ENCODE data around the gene PPP1R13L.

PPP1R13L gene

GRCh38 chr19:45349430-45349941 is 55.4 kb downstream of the PPP1R13L start:
- Histone ChIP-seq H2AFZ (ENCODE audit: low read length) (no peak overlapping the region), H3K9ac (ENCODE audit: low read length) (no peak overlapping the region), H3K27me3 (replicated peaks; ENCODE audit: insufficient read depth, low read length) (peaks cover 30% of the 10 kb centered on the region), H3K4me2 (ENCODE audit: low read depth, low read length) (no peak overlapping the region), H3K4me3 (ENCODE audit: low read length) (no peak overlapping the region), H3K9me3 (replicated peaks; ENCODE audit: insufficient read depth, low read length) (no peaks in the 10 kb centered on the region), H3K27ac (ENCODE audit: low read length) (no peak overlapping the region), H3F3A (ENCODE audit: insufficient read depth, low read length) (no peaks in the 10 kb centered on the region), H4K20me1 (ENCODE audit: insufficient read depth, low read length) (no peaks in the 10 kb centered on the region), H3K79me2 (ENCODE audit: low read length) (no peaks in the 10 kb centered on the region), H3K36me3 (replicated peaks; ENCODE audit: insufficient read depth, low read length) (no peaks in the 10 kb centered on the region), H3K4me1 (ENCODE audit: low read length) (no peaks in the 10 kb centered on the region), H3K9me2 (replicated peaks; ENCODE audit: insufficient read depth, low read length) (no peaks in the 10 kb centered on the region)
- no peak for DNase-seq
- TF ChIP-seq, protein P1, sequence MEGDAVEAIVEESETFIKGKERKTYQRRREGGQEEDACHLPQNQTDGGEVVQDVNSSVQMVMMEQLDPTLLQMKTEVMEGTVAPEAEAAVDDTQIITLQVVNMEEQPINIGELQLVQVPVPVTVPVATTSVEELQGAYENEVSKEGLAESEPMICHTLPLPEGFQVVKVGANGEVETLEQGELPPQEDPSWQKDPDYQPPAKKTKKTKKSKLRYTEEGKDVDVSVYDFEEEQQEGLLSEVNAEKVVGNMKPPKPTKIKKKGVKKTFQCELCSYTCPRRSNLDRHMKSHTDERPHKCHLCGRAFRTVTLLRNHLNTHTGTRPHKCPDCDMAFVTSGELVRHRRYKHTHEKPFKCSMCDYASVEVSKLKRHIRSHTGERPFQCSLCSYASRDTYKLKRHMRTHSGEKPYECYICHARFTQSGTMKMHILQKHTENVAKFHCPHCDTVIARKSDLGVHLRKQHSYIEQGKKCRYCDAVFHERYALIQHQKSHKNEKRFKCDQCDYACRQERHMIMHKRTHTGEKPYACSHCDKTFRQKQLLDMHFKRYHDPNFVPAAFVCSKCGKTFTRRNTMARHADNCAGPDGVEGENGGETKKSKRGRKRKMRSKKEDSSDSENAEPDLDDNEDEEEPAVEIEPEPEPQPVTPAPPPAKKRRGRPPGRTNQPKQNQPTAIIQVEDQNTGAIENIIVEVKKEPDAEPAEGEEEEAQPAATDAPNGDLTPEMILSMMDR (IDR thresholded peaks at IDR 0.05; ENCODE audit: low read length), result no peak
- no peak for TF ChIP-seq EZH2phosphoT487 (IDR thresholded peaks at IDR 0.05; ENCODE audit: low read length)
- no peak for TF ChIP-seq EZH2 (optimal IDR thresholded peaks at IDR 0.05; ENCODE audit: low read depth, low read length)

GRCh38 chr19:45349126-45349415 is 55.8 kb downstream of the PPP1R13L start:
- DNase-seq, result no peak
- TF ChIP-seq, protein P1 (IDR thresholded peaks at IDR 0.05; ENCODE audit: low read length), result no peak
- TF ChIP-seq EZH2phosphoT487 (IDR thresholded peaks at IDR 0.05; ENCODE audit: low read length) (no peak), EZH2 (optimal IDR thresholded peaks at IDR 0.05; ENCODE audit: low read depth, low read length) (no peak)

DNA sequence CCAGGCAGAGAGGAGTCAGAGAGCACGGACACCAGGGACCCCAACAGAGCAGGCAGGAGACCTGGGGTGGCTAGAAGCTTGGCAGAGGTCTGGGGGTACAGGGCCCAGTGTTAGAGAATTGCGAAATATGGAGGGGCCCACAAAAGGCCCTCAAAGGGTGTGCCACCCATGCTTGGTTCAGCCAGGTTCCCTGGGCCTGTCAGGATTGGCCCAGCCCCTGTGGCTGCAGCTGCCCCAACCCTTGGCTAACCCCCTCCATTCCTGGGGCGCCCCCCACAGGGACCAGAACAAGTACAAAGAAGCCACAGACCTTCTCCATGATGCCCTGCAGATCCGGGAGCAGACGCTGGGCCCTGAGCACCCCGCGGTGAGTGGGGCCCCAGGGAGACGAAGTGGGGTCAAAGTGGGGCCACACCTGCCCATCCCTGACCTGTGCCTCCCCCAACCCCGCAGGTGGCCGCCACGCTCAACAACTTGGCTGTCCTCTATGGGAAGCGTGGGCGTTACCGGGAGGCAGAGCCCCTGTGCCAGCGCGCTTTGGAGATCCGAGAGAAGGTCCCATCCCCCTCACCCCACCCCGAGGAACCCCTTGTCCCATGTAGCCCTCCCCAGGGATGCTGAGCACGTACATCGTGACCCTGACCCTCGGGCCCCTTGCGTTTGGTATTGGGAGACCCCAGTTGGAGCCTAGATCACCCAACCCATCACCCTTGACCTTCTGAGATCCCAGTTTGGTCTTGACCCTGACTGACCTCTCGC is 56.3 kb downstream of the PPP1R13L start:
- Histone ChIP-seq H4K20me1 (ENCODE audit: insufficient read depth, low read length) (no peaks in the 10 kb centered on the region), H2AFZ (ENCODE audit: low read length) (no peak overlapping the region), H3K27ac (ENCODE audit: low read length) (no peak overlapping the region), H3K36me3 (replicated peaks; ENCODE audit: insufficient read depth, low read length) (no peaks in the 10 kb centered on the region), H3K9ac (ENCODE audit: low read length) (no peak overlapping the region), H3F3A (ENCODE audit: insufficient read depth, low read length) (no peaks in the 10 kb centered on the region), H3K4me1 (ENCODE audit: low read length) (no peaks in the 10 kb centered on the region), H3K27me3 (replicated peaks; ENCODE audit: insufficient read depth, low read length) (peaks cover 32% of the 10 kb centered on the region), H3K9me3 (replicated peaks; ENCODE audit: insufficient read depth, low read length) (no peaks in the 10 kb centered on the region), H3K79me2 (ENCODE audit: low read length) (no peaks in the 10 kb centered on the region), H3K4me2 (ENCODE audit: low read depth, low read length) (no peak overlapping the region), H3K9me2 (replicated peaks; ENCODE audit: insufficient read depth, low read length) (no peaks in the 10 kb centered on the region), H3K4me3 (ENCODE audit: low read length) (no peak overlapping the region)
- no peak for DNase-seq
- TF ChIP-seq EZH2 (optimal IDR thresholded peaks at IDR 0.05; ENCODE audit: low read depth, low read length), result no peak
- no peak for TF ChIP-seq EZH2phosphoT487 (IDR thresholded peaks at IDR 0.05; ENCODE audit: low read length)
- TF ChIP-seq, protein P1 (IDR thresholded peaks at IDR 0.05; ENCODE audit: low read length), result no peak

More at GRCh38 chr19:45349126-45349415, 55.8 kb downstream of the PPP1R13L start:
- no peak overlapping the region for H3K9ac ChIP-seq (ENCODE audit: low read length)
- H3K4me3 ChIP-seq (ENCODE audit: low read length), result no peak overlapping the region
- no peaks in the 10 kb centered on the region for H3K9me2 ChIP-seq (replicated peaks; ENCODE audit: insufficient read depth, low read length)
- no peak overlapping the region for H3K27ac ChIP-seq (ENCODE audit: low read length)
- no peaks in the 10 kb centered on the region for H3K9me3 ChIP-seq (replicated peaks; ENCODE audit: insufficient read depth, low read length)
- H3K36me3 ChIP-seq (replicated peaks; ENCODE audit: insufficient read depth, low read length), result no peaks in the 10 kb centered on the region
- H3K27me3 ChIP-seq (replicated peaks; ENCODE audit: insufficient read depth, low read length), result peaks cover 32% of the 10 kb centered on the region
- no peaks in the 10 kb centered on the region for H3F3A ChIP-seq (ENCODE audit: insufficient read depth, low read length)
- no peaks in the 10 kb centered on the region for H4K20me1 ChIP-seq (ENCODE audit: insufficient read depth, low read length)
- no peak overlapping the region for H3K4me2 ChIP-seq (ENCODE audit: low read depth, low read length)
- no peaks in the 10 kb centered on the region for H3K79me2 ChIP-seq (ENCODE audit: low read length)
- H3K4me1 ChIP-seq (ENCODE audit: low read length), result no peaks in the 10 kb centered on the region
- no peak overlapping the region for H2AFZ ChIP-seq (ENCODE audit: low read length)

All from MM.1S (cell line).